HEK293 (cell line): ENCODE results near the gene PCDHB9.
A peak's percentile ranks its signal among the peaks of the same experiment; 100 is the strongest.
"Not testable (repeated sequence)": the region's sequence is repeated elsewhere in the genome, so short reads cannot be mapped to it uniquely, and the experiment has no call there.

Experiments
- CTCF ChIA-PET: fragments of 350-600 bp; formaldehyde crosslinking; extraction: SDS; loops from one replicate; lab custom pipeline; 2021; ENCODE audit warnings: antibody characterized with exemption; lab: Yijun Ruan, JAX
- POLR2A ChIA-PET: fragments of 300-600 bp; formaldehyde crosslinking; extraction: SDS; loops from one replicate; lab custom pipeline; 2020; ENCODE audit warnings: antibody characterized with exemption, inconsistent platforms; lab: Yijun Ruan, JAX
- H3K27ac ChIP-seq: fragments of 200-500 bp; sonication (Bioruptor generic); 2 replicates; pipeline ENCODE4 v1.5.1; 2014; ENCODE audit warnings: low read depth, low read length, control low read depth, inconsistent platforms; ENCODE audit errors: extremely low read depth
- H3K36me3 ChIP-seq, 2 experiments: fragments of 200-500 bp in 1 of 2; sonication (Bioruptor generic) in 1 of 2; 1 replicate in 1 of 2; 2 replicates in 1 of 2; pipeline ENCODE4 v1.5.1; 2014 to 2017; ENCODE audit warnings: inconsistent platforms in 2 of 2, low read length in 2 of 2; ENCODE audit not compliant: control insufficient read depth in 2 of 2, insufficient read depth in 1 of 2
- H3K4me1 ChIP-seq: fragments of 200-500 bp; sonication (Bioruptor generic); 2 replicates; pipeline ENCODE4 v1.5.1; 2014; ENCODE audit warnings: mild to moderate bottlenecking, low read length, inconsistent platforms; ENCODE audit not compliant: control insufficient read depth, insufficient read depth
- H3K4me3 ChIP-seq: 2 replicates; pipeline ENCODE4 v1.5.1; 2011; ENCODE audit warnings: low read depth, mild to moderate bottlenecking, control low read depth, low read length, moderate library complexity
- H3K9me3 ChIP-seq: fragments of 200-500 bp; sonication (Bioruptor generic); 2 replicates; pipeline ENCODE4 v1.5.1; 2014; ENCODE audit warnings: low read depth, low read length, inconsistent platforms; ENCODE audit not compliant: control insufficient read depth, insufficient read depth
- BCL11A ChIP-seq: fragments of 450-650 bp; formaldehyde crosslinking; IDR thresholded peaks from 2 replicates; pipeline ENCODE4 v1.5.1; 2016; ENCODE audit warnings: low read depth, missing biosample characterization, missing genetic modification characterization
- KLF8 ChIP-seq: fragments of 450-650 bp; formaldehyde crosslinking; IDR thresholded peaks from 2 replicates; pipeline ENCODE4 v1.5.1; 2016; ENCODE audit warnings: missing biosample characterization, missing genetic modification characterization
- SCRT2 ChIP-seq: fragments of 450-650 bp; formaldehyde crosslinking; IDR thresholded peaks from 2 replicates; pipeline ENCODE4 v1.5.1; 2016; ENCODE audit warnings: missing biosample characterization, missing genetic modification characterization
- ZBTB20 ChIP-seq: fragments of 450-650 bp; formaldehyde crosslinking; IDR thresholded peaks from 2 replicates; pipeline ENCODE4 v1.5.1; 2016; ENCODE audit warnings: missing biosample characterization, missing genetic modification characterization
- ZBTB6 ChIP-seq: fragments of 450-650 bp; formaldehyde crosslinking; IDR thresholded peaks from 2 replicates; pipeline ENCODE4 v1.5.1; 2017; ENCODE audit warnings: missing biosample characterization, missing genetic modification characterization
- ZEB2 ChIP-seq: fragments of 450-650 bp; formaldehyde crosslinking; IDR thresholded peaks from 2 replicates; pipeline ENCODE4 v1.5.1; 2016; ENCODE audit warnings: missing biosample characterization, missing genetic modification characterization
- ZFP69B ChIP-seq: fragments of 450-650 bp; formaldehyde crosslinking; IDR thresholded peaks from 2 replicates; pipeline ENCODE4 v1.5.1; 2016; ENCODE audit warnings: missing biosample characterization, missing genetic modification characterization
- ZNF146 ChIP-seq: fragments of 450-650 bp; formaldehyde crosslinking; IDR thresholded peaks from 2 replicates; pipeline ENCODE4 v1.5.1; 2016; ENCODE audit warnings: missing biosample characterization, missing genetic modification characterization
- ZNF2 ChIP-seq: fragments of 450-650 bp; formaldehyde crosslinking; IDR thresholded peaks from 2 replicates; pipeline ENCODE4 v1.5.1; 2016; ENCODE audit warnings: missing biosample characterization, missing genetic modification characterization
- ZNF394 ChIP-seq: fragments of 450-650 bp; formaldehyde crosslinking; IDR thresholded peaks from 2 replicates; pipeline ENCODE4 v1.5.1; 2016; ENCODE audit warnings: missing biosample characterization, missing genetic modification characterization, mild to moderate bottlenecking, moderate library complexity, borderline replicate concordance
- ZNF398 ChIP-seq: fragments of 450-650 bp; formaldehyde crosslinking; IDR thresholded peaks from 2 replicates; pipeline ENCODE4 v1.5.1; 2017; ENCODE audit warnings: missing biosample characterization, missing genetic modification characterization
- ZNF561 ChIP-seq: fragments of 450-650 bp; IDR thresholded peaks from 2 replicates; pipeline ENCODE4 v1.5.1; 2018; ENCODE audit warnings: missing biosample characterization, missing genetic modification characterization, borderline replicate concordance
- ZNF580 ChIP-seq: fragments of 450-650 bp; formaldehyde crosslinking; IDR thresholded peaks from 2 replicates; pipeline ENCODE4 v1.5.1; 2016; ENCODE audit warnings: missing biosample characterization, missing genetic modification characterization
- ZNF654 ChIP-seq: fragments of 450-650 bp; formaldehyde crosslinking; IDR thresholded peaks from 2 replicates; pipeline ENCODE4 v1.5.1; 2016; ENCODE audit warnings: low read depth, missing biosample characterization, missing genetic modification characterization
- ZNF704 ChIP-seq: fragments of 450-650 bp; formaldehyde crosslinking; IDR thresholded peaks from 2 replicates; pipeline ENCODE4 v1.5.1; 2016; ENCODE audit warnings: missing biosample characterization, missing genetic modification characterization
- ZNF707 ChIP-seq: fragments of 450-650 bp; formaldehyde crosslinking; IDR thresholded peaks from 2 replicates; pipeline ENCODE4 v1.5.1; 2016; ENCODE audit warnings: missing biosample characterization, missing genetic modification characterization
- ZNF76 ChIP-seq: fragments of 450-650 bp; formaldehyde crosslinking; IDR thresholded peaks from 2 replicates; pipeline ENCODE4; 2016; ENCODE audit warnings: low read depth, missing biosample characterization, missing genetic modification characterization, borderline replicate concordance
- ZXDB ChIP-seq: fragments of 450-650 bp; formaldehyde crosslinking; IDR thresholded peaks from 2 replicates; pipeline ENCODE4 v1.5.1; 2016; ENCODE audit warnings: missing biosample characterization, missing genetic modification characterization

Gene PCDHB9

GRCh38 chr5:141199359-141200235 is 12.6 kb downstream of the PCDHB9 start, which contains the start of gene PCDHB11:
Gene PCDHB11, plus strand, starts transcription at chr5:141199627. Its CDS starts 148 bp downstream, at chr5:141199775.
- no peaks in the 10 kb centered on the region for H3K36me3 ChIP-seq
- ChIA-PET CTCF (interaction anchor here (0.6 to 2.3 kb wide), 24 partner anchors 8 to 1777 kb away, joined by 3 to 13 read pairs (median 4); partner anchors contain the start of genes PCDHB12, PCDHB14, PCDHB16 and PCDHB6), POLR2A (no interaction called here)
- H3K27ac ChIP-seq: no peak within 1 kb of the TSS
- H3K9me3 ChIP-seq: no peaks in the 10 kb centered on the region
- H3K4me1 ChIP-seq: no peaks in the 10 kb centered on the region
- H3K4me3 ChIP-seq: peak within 1 kb of the TSS; percentile 28
- TF ChIP-seq ZNF561 (tag by site-specific recombination) (no peak), ZBTB20 (tag by site-specific recombination) (peak; percentile 57; the same call in 1 of the 2 replicates), KLF8 (tag by site-specific recombination) (no peak), ZNF654 (tag by site-specific recombination) (peak; percentile 63), ZXDB (tag by site-specific recombination) (no peak), ZNF398 (no peak), ZNF580 (no peak), ZFP69B (tag by site-specific recombination) (no peak), ZNF146 (no peak), ZNF2 (tag by site-specific recombination) (0 out of 2 replicates have a peak, but pooled peaks have one; percentile 19), ZNF76 (tag by site-specific recombination) (no peak), ZNF704 (no peak)
- TF ChIP-seq, all 188 proteins: peak for 3

GRCh38 chr5:141201126-141201525 is 14.2 kb downstream of the PCDHB9 start:
- POLR2A ChIA-PET, H3K27ac ChIP-seq, H3K36me3 ChIP-seq, H3K4me3 ChIP-seq, H3K4me1 ChIP-seq, H3K9me3 ChIP-seq, CTCF ChIA-PET: not testable (repeated sequence)

GRCh38 chr5:141201646-141202045 is 14.7 kb downstream of the PCDHB9 start:
- H3K36me3 ChIP-seq, H3K4me3 ChIP-seq, H3K27ac ChIP-seq, POLR2A ChIA-PET, H3K9me3 ChIP-seq, H3K4me1 ChIP-seq: not testable (repeated sequence)
- CTCF ChIA-PET: interaction anchor here (0.6 to 0.7 kb wide), 2 partner anchors 69 to 323 kb away, joined by 3 to 4 read pairs; no protein-coding TSS in a partner anchor

GRCh38 chr5:141208478-141208877 is 21.5 kb downstream of the PCDHB9 start, which contains the start of gene PCDHB12:
Gene PCDHB12, plus strand, starts transcription at chr5:141208719. Its CDS starts 189 bp downstream, at chr5:141208908.
- POLR2A ChIA-PET: no interaction called here
- Histone ChIP-seq H3K4me3 (no peak within 1 kb of the TSS), H3K9me3 (no peaks in the 10 kb centered on the region; the same call in 1 of the 2 replicates), H3K36me3 (no peaks in the 10 kb centered on the region), H3K4me1 (no peaks in the 10 kb centered on the region), H3K27ac (no peak within 1 kb of the TSS)
- TF ChIP-seq ZNF394 (tag by site-specific recombination) (no peak), SCRT2 (tag by site-specific recombination) (no peak), ZEB2 (tag by site-specific recombination) (no peak), ZBTB6 (no peak), ZNF707 (tag by site-specific recombination) (no peak), BCL11A (tag by site-specific recombination) (no peak), ZNF654 (tag by site-specific recombination) (peak; percentile 16; the same call in 1 of the 2 replicates)
- CTCF ChIA-PET: interaction anchor here (0.7 to 1.3 kb wide), 5 partner anchors 9 to 711 kb away, joined by 3 to 7 read pairs (median 5); partner anchors contain the start of genes PCDHA11 and PCDHB11

GRCh38 chr5:141210281-141210680 is 23.3 kb downstream of the PCDHB9 start:
- H3K36me3 ChIP-seq, H3K4me1 ChIP-seq, H3K27ac ChIP-seq, H3K9me3 ChIP-seq, CTCF ChIA-PET, POLR2A ChIA-PET, H3K4me3 ChIP-seq: not testable (repeated sequence)
